B cell (primary cell): ENCODE results near the gene NAB1. TPM values are rescaled to one million over a fixed set of nuclear protein-coding genes. Genes with fewer than 3 reads are reported as not detected.

Experiments used
- ATAC-seq: fragments of 200-7000 bp; cut with Tn5 transposase; one replicate; pipeline ENCODE4 v1.10.0; 2021; ENCODE audit warnings: low read depth, mild to moderate bottlenecking, moderate number of reproducible peaks, moderate library complexity
- CTCF ChIA-PET: fragments of 350-600 bp; sonication (Branson Sonifier 250); formaldehyde crosslinking; loops from one replicate; lab custom pipeline; 2021; ENCODE audit warnings: antibody characterized with exemption, inconsistent platforms; lab: Charles Lee
- POLR2A ChIA-PET: fragments of 350-600 bp; sonication (Branson Sonifier 250); formaldehyde crosslinking; loops from one replicate; lab custom pipeline; 2021; ENCODE audit warnings: antibody characterized with exemption; lab: Charles Lee
- DNase-seq: peaks from one replicate; pipeline ENCODE4 v3.0.0; 2013
- H2AFZ ChIP-seq: 2 replicates; pipeline ENCODE4 v1.6.1; 2012; ENCODE audit warnings: mild to moderate bottlenecking, low read depth, low read length; ENCODE audit not compliant: insufficient read depth, poor library complexity, severe bottlenecking
- H3K27ac ChIP-seq, 2 donors: 1 replicate in 1 of 2; 2 replicates in 1 of 2; pipeline ENCODE4 v1.5.1; 2012 to 2013; ENCODE audit warnings: low read length in 2 of 2, mild to moderate bottlenecking in 2 of 2, moderate library complexity in 1 of 2
- H3K27me3 ChIP-seq, 4 experiments: fragments of 200-600 bp in 1 of 4; sonication (generic) in 1 of 4; replicated peaks in 1 of 4; 1 replicate in 2 of 4; 2 replicates in 2 of 4; pipeline versions ENCODE4 v1.6.1 to v1.7.0; 2013 to 2016; ENCODE audit warnings: low read length in 3 of 4, mild to moderate bottlenecking in 2 of 4, mixed read lengths in 1 of 4, moderate library complexity in 1 of 4; ENCODE audit not compliant: insufficient read depth in 4 of 4, control insufficient read depth in 3 of 4; ENCODE audit errors: control extremely low read depth in 1 of 4
- H3K36me3 ChIP-seq, 2 experiments: replicated peaks in 1 of 2; 1 replicate in 1 of 2; 2 replicates in 1 of 2; pipeline versions ENCODE4 v1.6.1 to v1.7.1; 2013; ENCODE audit warnings: low read length in 1 of 2; ENCODE audit not compliant: insufficient read depth in 2 of 2, control insufficient read depth in 1 of 2; ENCODE audit errors: control extremely low read depth in 1 of 2, extremely low read depth in 1 of 2
- H3K4me1 ChIP-seq, 2 donors: fragments of 200-600 bp in 1 of 2; sonication (generic) in 1 of 2; 1 replicate in 1 of 2; 2 replicates in 1 of 2; pipeline versions ENCODE4 v1.5.1 to v1.6.1; 2013 to 2017; ENCODE audit warnings: low read length in 2 of 2; ENCODE audit not compliant: control insufficient read depth in 2 of 2, insufficient read depth in 2 of 2
- H3K4me2 ChIP-seq: replicated peaks from 2 replicates; pipeline ENCODE3; 2012; ENCODE audit warnings: mild to moderate bottlenecking, low read depth, low read length; ENCODE audit not compliant: poor library complexity, severe bottlenecking
- H3K4me3 ChIP-seq, 5 experiments: fragments of 200-600 bp in 1 of 5; sonication (generic) in 1 of 5; 1 replicate in 3 of 5; 2 replicates in 2 of 5; pipeline versions ENCODE4 v1.5.1 to v1.7.0; 2011 to 2016; ENCODE audit warnings: low read length in 4 of 5, mild to moderate bottlenecking in 4 of 5, low read depth in 2 of 5, control low read depth in 1 of 5, moderate library complexity in 1 of 5; ENCODE audit not compliant: insufficient read depth in 1 of 5; ENCODE audit errors: control extremely low read depth in 1 of 5, extremely low read depth in 1 of 5
- H3K79me2 ChIP-seq: fragments of 200-600 bp; sonication (generic); one replicate; pipeline ENCODE4 v1.6.0; 2016; ENCODE audit warnings: low read length; ENCODE audit not compliant: control insufficient read depth, insufficient read depth
- H3K9ac ChIP-seq: fragments of 200-600 bp; sonication (generic); 2 replicates; pipeline ENCODE4 v1.6.1; 2017; ENCODE audit warnings: mild to moderate bottlenecking, low read length, moderate library complexity
- H3K9me3 ChIP-seq, 3 donors: one replicate each; pipeline versions ENCODE4 v1.6.1 to v1.7.1; 2013; ENCODE audit warnings: low read length in 2 of 3; ENCODE audit not compliant: control insufficient read depth in 2 of 3, insufficient read depth in 1 of 3; ENCODE audit errors: control extremely low read depth in 1 of 3
- H4K20me1 ChIP-seq: 2 replicates; pipeline ENCODE4 v1.6.0; 2012; ENCODE audit warnings: mild to moderate bottlenecking, low read length; ENCODE audit not compliant: insufficient read depth, control insufficient read depth, poor library complexity, severe bottlenecking
- H3K27ac Mint-ChIP-seq: one replicate; pipeline ENCODE4 v1.8.0; 2021; ENCODE audit warnings: mixed read lengths
- H3K27me3 Mint-ChIP-seq: one replicate; pipeline ENCODE4 v1.8.0; 2021; ENCODE audit warnings: mixed read lengths
- H3K4me1 Mint-ChIP-seq: one replicate; pipeline ENCODE4 v1.8.0; 2021; ENCODE audit warnings: mixed read lengths
- H3K4me3 Mint-ChIP-seq: one replicate; pipeline ENCODE4 v1.8.0; 2021; ENCODE audit warnings: mixed read lengths
- H3K9me3 Mint-ChIP-seq: one replicate; pipeline ENCODE4 v1.8.0; 2022; ENCODE audit warnings: mixed read lengths; ENCODE audit not compliant: insufficient read depth
- EZH2 ChIP-seq: IDR thresholded peaks from 2 replicates; pipeline ENCODE4 v1.6.1; 2012; ENCODE audit warnings: borderline replicate concordance, low read depth, mild to moderate bottlenecking, moderate library complexity, low read length; ENCODE audit not compliant: insufficient read depth, poor library complexity, severe bottlenecking
- WGBS: methylation state at CpG from one replicate; pipeline ENCODE4 v1.1.5; 2013; ENCODE audit warnings: missing lambda C conversion rate; ENCODE audit not compliant: insufficient coverage; 5-methylcytosine and 5-hydroxymethylcytosine counted together
- intact Hi-C: fragments of 100-400 bp; cut with micrococcal nuclease; formaldehyde crosslinking; loops from one replicate; pipeline ENCODE4 v1.10.0; 2022
- polyA plus RNA-seq: library from polyadenylated mRNA; depleted of rRNA; stranded (reverse); fragments of >200 nt; gene quantifications from 2 replicates; pipeline ENCODE4 v1.2.3, GENCODE V29; 2012
- total RNA-seq, 2 donors: library from RNA; stranded (reverse); fragments of 120-200 nt in 1 of 2; gene quantifications; 1 replicate in 1 of 2; 2 replicates in 1 of 2; pipeline versions ENCODE4 v1.2.3 to v1.2.4, GENCODE V29; 2013 to 2022
- TF ChIP-seq, protein P1 (sequence below): fragments of 200-600 bp; IDR thresholded peaks from one replicate; pipeline ENCODE4 v1.8.0; 2022; ENCODE audit warnings: antibody characterized with exemption, mild to moderate bottlenecking

Gene NAB1
- total and polyA plus RNA-seq, 2 donors (not counting 1 experiment from before 2014, with no cell fraction given), result 6.3 to 24.9 TPM

- DNase-seq (no peak), ATAC-seq (no peak)
- no peaks in the 10 kb centered on the region for H3K36me3 ChIP-seq
- H3K27me3 ChIP-seq, result no peaks in the 10 kb centered on the region
- no peak overlapping the region for H3K4me3 ChIP-seq
- TF ChIP-seq, protein P1, sequence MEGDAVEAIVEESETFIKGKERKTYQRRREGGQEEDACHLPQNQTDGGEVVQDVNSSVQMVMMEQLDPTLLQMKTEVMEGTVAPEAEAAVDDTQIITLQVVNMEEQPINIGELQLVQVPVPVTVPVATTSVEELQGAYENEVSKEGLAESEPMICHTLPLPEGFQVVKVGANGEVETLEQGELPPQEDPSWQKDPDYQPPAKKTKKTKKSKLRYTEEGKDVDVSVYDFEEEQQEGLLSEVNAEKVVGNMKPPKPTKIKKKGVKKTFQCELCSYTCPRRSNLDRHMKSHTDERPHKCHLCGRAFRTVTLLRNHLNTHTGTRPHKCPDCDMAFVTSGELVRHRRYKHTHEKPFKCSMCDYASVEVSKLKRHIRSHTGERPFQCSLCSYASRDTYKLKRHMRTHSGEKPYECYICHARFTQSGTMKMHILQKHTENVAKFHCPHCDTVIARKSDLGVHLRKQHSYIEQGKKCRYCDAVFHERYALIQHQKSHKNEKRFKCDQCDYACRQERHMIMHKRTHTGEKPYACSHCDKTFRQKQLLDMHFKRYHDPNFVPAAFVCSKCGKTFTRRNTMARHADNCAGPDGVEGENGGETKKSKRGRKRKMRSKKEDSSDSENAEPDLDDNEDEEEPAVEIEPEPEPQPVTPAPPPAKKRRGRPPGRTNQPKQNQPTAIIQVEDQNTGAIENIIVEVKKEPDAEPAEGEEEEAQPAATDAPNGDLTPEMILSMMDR, result no peak
- TF ChIP-seq EZH2, result no peak
- H2AFZ ChIP-seq, result no peak overlapping the region
- POLR2A ChIA-PET, result no interaction called here
- no peaks in the 10 kb centered on the region for H3K27me3 Mint-ChIP-seq
- no peak overlapping the region for H3K9ac ChIP-seq
- H3K4me1 ChIP-seq, result no peaks in the 10 kb centered on the region
- H3K79me2 ChIP-seq, result peaks cover 18% of the 10 kb centered on the region
- no peak overlapping the region for H3K4me3 Mint-ChIP-seq
- H3K4me1 Mint-ChIP-seq, result no peaks in the 10 kb centered on the region
- no peaks in the 10 kb centered on the region for H3K9me3 ChIP-seq
- CTCF ChIA-PET, result no interaction called here
- intact Hi-C loops, result no loop called here
- 94% methylated on average over 7 of the region's 8 CpGs for WGBS
- H3K9me3 Mint-ChIP-seq, result no peaks in the 10 kb centered on the region
- no peak overlapping the region for H3K4me2 ChIP-seq
- no peaks in the 10 kb centered on the region for H4K20me1 ChIP-seq
- H3K27ac ChIP-seq, result no peak overlapping the region
- no peak overlapping the region for H3K27ac Mint-ChIP-seq
Measured at GRCh38 chr2:190659553-190659952, 10.7 kb downstream of the NAB1 start.

DNA sequence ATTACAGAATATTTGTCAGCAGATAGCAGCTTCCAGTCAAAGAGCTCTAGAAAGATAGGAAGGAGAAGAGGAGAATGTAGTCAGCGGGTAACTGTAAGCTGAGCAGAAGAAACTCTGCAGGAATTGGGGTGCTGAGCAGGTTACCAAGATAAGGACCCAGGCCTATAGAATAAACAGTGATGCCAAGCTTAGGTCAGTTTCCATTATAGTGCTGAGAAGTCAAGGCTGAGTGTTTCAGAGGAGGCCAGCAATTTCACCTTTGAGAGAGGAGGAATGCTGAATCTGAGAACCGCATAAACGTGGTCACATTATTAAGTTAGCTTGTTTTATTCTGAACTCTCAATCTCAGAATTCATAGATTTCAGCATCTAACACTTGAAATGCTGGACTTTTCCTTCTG lies 13.9 kb downstream of the NAB1 start:
- peaks cover 0 to 2% (median 0%) of the 10 kb centered on the region in 3 donors for H3K9me3 ChIP-seq
- H3K27ac ChIP-seq, result no peak overlapping the region
- DNase-seq (no peak), ATAC-seq (no peak)
- Mint-ChIP-seq H3K4me1 (no peaks in the 10 kb centered on the region), H3K4me3 (no peak overlapping the region), H3K9me3 (no peaks in the 10 kb centered on the region), H3K27ac (no peak overlapping the region), H3K27me3 (no peaks in the 10 kb centered on the region)
- 100% methylated on average over 1 of the region's 3 CpGs for WGBS
- no peak for TF ChIP-seq EZH2
- TF ChIP-seq, protein P1, result no peak
- H3K4me3 ChIP-seq, result no peak overlapping the region
- H3K4me1 ChIP-seq, result no peaks in the 10 kb centered on the region
- H3K9ac ChIP-seq, result no peak overlapping the region
- no peaks in the 10 kb centered on the region for H4K20me1 ChIP-seq
- ChIA-PET POLR2A (no interaction called here), CTCF (interaction anchor here (1.6 kb wide), 1 partner anchor 12 kb away, joined by 6 read pairs; no protein-coding TSS in a partner anchor)
- no peak overlapping the region for H2AFZ ChIP-seq
- peaks cover 15% of the 10 kb centered on the region for H3K79me2 ChIP-seq
- no peaks in the 10 kb centered on the region for H3K36me3 ChIP-seq
- H3K27me3 ChIP-seq, result no peaks in the 10 kb centered on the region
- no peak overlapping the region for H3K4me2 ChIP-seq
- intact Hi-C loops, result no loop called here
